Astrocyte of the hippocampus (primary cell): ENCODE data around the gene NME4.

Experiments
- DNase-seq: peaks from one replicate; pipeline ENCODE4 v3.0.0; 2011; ENCODE audit warnings: low read depth, low spot score

Gene NME4

DNA sequence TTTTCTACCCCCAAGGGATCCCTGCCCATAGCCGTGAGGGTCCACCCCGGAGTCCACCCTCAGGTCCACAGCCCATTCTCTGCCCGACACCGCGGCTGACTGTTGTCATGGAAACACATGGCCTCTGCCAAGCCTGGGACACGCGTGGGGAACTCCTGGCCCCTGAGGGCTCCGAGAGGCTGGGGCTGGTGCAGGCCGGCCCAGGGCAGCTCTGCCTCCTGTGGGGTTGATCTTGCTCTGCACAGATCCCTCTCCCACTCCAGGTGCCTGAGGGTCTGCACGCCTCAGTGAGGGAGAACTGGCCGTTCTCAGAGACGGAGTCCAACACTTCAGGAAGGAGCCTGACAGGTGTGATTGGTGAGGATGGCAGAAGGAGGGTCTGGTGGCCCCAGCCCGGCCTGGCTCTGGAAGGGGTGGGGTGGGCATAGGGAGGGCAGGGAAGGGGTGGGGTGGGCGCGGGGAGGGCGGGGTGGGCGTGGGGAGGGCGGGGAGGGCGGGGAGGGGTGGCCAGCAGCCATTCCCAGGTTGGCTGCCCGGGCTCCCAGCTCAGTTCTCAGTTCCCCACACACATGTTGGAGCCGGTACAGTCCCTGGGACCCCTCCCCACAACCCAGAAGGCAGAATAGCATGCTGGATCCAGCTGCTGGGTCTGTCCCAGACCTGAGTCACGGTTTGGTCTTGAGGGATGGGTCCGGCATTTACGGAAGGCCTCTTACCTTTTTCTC, 33.1 kb upstream of the NME4 start:
- DNase-seq: no peak

DNA sequence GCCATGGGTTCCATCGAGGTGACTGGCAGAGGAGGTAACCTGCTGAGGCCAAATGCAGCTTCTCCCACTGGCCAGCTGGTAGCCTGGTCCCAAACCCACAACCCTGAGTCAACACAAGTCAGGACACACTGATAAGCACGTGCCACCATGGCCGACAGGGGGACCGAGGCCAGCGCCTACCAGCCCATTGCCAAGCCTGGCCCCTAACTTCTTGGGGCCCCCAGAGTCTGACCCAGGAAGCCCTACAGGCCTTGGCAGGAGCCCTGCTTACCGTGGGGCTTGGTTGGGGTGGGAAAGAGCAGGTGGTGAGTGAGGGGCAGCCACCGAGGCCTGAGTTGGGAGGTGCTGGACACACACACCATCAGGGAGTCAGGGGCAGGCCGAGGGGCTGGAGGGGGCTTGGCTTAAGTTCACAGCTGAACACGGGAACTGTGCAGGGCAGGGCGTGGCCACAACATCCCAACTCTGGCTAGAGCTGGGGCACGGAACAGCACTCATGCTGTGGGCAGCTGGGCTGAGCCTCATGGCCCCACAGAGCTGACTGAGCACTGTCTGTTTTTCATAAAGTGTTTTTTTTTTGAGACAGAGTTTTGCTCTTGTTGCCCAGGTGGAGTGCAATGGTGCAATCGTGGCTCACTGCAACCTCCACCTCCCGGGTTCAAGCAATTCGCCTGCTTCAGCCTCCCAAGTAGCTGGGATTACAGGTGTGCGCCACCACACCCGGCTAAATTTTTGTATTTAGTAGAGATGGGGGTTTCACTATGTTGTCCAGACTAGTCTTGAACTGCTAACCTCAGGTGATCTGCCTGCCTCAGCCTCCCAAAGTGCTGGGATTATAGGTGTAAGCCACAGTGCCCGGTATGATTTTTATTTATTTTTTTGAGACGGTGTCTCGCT, 32.2 kb upstream of the NME4 start:
- no peak for DNase-seq

DNA sequence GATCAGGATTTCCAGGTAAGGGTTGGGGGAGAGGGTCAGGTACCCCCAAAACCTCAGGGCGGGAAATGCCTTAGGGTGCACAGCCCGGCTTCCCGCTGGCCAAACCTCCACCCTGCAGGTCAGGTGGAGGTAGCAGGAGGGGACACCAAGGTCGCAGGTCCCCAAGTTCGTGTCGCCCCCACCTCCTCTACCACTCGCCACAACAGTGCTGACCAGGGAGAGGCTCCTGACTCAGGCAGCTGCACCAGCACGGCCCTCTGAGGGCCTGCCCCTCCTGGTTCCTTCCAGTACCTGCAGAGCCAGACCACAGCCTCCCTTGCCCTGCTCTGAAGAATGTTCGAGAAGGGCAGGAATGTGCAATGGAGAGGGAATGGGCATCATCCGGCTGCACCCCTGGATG, 30.5 kb upstream of the NME4 start:
- no peak for DNase-seq

DNA sequence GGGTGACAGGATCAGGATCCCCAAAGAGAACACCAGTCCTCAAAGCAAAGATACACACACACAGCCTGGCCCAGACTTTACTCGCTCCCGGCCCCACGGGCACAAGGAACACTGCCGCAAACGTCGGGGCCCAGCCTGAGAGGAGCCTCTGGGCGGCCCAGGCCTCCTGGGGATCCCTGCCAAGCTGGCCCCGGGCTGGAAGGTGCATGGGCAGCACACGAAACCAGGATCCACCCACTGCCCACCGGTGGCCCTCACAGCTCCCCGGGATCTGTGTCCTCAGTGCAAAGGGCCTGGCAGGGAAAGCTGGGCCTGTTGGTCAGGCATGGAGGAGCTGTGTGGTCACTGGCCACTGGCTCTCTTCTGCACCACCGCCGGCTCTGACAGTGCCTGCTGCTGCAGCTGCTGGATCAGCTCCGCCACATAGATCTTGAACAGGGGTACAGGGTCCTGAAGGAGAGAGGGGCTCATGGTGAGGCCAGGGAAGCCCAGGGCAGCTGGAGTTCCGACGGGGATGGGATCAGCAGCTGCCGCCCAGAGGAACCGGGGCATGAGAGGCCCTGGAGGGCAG, 29.6 kb upstream of the NME4 start:
- DNase-seq: no peak

DNA sequence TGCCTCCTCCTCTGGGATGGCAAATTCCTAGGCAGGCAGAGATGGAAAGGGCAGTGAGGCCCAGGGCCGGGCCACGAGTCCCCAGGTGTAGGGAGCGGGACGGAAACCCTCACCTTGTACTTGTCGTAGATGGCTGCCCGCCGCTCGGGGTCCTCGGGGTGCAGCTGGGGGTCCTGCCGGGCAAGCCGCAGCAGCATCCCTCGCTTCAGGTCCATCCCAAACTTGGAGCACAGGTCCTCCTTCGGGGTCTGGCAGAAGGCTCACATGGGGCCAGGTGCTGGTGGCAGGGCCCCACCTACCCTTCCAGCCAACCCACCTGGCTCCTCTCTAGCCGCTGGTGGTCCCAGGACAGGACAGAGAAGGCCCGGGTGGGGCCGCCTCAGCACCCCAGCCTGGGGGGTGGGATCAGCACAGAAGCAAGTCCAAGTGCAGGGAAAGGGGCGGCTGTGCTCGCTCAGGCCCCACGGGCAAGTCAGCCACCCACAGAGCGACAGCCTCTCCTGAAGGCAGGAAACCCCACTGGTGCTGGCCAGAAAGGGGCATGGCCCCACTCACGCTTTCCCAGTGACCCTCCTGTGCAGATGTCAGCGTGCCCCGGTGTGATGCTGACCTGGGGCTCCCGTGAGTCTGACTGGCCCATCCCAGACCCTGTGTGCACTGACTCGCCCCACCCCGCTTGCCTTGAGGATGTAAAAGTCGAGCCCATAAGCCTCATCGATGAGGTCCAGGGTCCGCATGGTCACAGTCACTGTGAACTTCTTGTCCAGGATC, 28.4 kb upstream of the NME4 start:
- DNase-seq: no peak

DNA sequence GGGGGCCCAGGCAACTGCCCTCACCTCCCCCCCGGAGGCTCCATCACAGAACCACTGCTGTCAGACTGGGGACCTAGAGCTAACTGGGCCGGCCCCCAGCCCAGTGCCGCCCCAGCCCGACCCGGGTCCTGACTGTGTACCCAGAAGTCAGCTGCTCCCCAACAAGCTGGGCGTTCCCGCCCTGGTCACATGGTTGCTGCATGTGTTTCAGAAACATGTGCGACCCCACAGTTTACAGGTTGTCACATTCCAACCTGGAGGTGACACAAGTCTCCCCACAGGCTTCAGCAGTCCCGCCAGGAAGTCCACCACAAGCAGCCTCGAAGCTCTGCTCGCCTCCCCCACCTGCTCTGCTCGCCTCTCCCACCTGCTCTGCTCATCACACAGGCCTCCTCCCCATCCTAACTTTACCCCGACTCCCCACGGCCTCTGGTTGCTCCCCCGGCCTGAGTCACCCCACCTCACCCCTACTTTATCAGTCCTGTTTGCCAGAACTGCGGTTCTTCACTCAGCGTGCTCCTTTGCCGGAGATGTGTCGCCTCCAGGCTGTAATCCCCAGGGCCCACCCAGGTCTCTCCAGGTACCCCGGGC, 27.6 kb upstream of the NME4 start:
- no peak for DNase-seq

DNA sequence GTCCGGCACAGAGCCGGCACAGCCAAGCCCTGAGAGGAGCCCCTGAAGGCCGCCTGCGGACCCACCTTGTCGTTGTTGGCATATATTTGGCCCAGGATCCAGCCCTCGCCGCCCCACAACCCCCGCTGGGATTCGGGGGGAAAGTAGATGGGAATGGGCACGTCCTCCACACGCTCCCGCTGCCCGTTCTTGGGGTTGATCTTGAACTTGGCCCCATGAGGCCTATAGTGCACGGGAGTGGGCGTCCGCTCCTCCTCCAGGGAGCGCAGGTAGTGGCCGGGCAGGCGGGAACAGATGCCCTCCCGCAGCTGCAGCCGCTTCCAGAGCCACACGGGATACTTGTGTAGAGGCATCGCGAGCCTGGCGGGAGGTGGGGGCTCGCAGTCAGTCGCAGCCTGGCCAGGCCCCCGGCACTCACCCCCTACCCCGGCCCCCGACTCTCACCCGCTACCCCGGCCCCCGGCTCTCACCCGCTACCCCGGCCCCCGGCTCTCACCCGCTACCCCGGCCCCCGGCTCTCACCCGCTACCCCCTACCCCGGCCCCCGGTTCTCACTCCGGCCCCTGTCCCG, 27.0 kb upstream of the NME4 start:
- DNase-seq: peak; percentile 52

DNA sequence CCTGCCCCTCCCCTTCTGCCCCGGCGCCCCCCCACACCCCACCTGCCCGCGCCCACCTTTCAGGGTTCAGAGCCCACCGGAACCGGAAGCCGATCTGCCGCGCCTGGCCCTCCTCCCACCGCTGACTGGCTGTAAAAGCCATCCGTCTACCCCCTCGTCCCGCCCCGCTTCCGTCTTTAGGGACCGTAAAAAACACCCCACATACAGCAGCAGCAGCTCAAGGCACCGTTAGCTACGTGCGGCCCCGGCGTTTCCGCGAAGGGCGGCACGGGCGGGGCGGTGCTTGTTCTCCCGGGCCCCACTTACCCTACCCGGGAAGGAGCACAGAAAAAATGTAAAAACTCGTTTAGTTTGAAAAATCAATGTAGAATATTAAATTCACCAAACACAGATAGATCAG, 26.6 kb upstream of the NME4 start, which contains the start of gene MRPL28:
Gene MRPL28, minus strand, starts transcription at position 96 of the 400 bp plus-strand sequence. CDS start 320 bp downstream, outside the sequence.
- peak; percentile 98 for DNase-seq

DNA sequence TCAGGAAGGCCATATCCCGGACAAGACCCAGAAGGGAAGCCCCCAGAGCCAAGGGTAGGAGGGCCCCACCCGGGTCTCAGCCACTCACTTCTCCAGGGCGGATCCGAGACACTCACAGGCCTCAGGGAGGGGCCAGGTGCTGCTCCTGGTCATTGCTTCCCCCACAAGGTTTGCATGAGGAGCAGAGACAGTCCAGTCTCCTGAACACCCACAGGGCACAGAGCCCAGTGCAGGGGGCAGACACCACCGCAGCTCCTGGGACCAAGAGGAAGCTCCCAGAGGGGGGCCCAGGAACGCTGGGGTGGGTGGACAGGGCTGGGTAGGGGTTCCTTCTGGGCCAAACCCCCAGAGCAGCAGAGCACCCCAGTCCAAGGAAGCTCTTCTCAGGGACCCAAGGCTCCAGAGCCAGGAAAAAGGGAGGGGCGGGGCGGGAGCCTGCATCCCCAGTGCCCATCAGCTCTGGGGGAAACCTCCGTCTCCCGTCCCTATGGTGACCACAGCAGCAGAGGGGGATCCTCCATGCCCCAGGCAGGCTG, 26.0 kb upstream of the NME4 start:
- DNase-seq: no peak

DNA sequence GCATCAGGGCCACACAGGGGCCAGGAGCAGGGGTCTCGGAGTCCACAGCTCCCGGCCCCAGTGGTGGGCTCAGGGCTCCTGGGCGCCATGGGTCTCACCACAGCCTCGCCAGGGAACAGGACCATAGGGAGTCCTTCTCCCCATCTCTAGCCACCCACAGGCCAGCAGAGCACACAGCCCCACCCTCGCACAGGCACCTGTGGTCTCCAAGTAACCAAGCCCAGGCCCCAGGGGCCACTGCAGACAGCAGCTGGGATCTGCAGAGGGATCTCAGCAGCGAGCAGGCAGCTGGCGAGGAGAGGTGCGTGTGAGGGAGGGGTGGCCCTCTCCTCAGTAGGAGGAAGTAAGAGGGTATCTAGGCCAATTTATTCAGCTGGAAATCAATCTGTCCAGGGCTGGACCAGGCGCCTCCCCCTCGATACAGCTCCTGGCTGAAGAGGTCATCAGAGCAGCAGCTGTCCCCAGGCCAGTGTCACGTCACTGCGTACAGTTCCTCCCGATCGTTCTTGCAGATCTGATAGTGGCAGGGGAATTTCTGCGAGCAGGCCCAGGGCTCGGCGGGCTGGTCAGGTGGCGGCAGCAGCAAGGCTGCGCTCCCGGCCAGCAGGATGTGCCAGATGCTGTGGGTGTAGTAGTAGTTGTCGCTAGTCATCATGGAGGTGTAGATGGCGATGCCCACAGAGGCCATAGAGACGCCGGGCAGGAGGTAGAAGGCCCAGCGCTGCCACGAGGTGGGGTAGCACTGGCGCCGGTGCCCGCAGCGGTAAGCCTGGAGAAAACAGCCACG, 25.3 kb upstream of the NME4 start:
- DNase-seq: no peak

DNA sequence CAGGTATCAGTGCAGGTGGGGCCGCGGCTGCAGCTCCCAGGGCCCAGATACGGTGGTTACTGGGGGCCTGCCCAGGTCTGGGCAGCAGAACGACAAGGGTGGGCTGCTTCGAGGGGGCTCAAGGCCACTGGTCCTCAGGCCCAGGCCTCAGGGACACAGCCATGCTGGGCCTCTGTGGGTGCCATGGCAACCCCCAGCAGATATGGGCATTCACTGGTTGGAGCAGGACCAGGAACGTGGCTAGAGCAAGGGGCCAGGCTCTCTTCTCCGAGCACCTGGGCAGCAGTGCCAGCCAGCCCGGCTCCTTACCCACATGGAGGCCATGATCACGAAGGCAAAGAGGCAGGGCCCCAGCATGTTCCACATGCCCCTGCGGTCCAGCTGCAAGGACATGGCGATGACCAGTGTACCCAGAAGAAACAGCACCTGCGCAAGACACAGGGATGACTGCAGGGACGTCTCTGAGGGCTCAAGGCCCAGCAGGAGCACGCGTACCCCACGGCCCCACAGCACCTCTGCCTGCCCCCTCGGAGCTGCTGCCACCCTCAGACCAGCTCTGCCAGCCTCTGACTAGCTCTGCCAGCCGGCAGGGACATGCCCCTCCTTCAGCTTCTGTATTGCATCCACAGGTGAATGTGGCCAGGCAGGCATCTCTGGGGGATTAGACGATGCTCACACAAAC, 24.6 kb upstream of the NME4 start:
- no peak for DNase-seq

DNA sequence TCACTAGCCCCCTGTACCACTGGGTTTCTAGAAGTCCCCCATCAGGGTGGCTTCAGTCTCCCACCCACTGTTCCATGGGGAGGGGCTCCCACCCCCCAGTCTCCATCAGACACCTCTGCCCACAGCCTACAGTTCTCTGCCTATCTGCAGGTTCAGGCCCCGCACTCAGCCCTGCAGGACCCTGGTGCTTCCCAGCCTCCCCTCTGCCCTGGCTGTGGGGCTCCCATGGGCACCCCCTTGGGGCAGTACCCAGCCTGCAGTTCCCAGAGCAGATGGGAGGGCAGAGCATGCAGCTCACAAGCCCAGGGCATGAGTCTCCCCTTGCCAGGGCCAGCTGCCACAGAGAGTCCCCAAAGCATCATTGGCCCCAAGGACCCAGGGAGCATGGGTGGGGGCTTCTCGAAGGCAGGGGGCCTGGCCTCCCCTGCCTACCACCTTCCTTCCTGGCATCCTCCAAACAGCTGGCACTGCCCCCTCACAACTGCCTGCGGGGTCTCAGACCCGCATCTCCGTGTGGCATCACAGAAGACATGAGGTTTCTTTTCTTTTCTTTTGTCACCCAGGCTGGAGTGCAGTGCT, 23.9 kb upstream of the NME4 start:
- no peak for DNase-seq

DNA sequence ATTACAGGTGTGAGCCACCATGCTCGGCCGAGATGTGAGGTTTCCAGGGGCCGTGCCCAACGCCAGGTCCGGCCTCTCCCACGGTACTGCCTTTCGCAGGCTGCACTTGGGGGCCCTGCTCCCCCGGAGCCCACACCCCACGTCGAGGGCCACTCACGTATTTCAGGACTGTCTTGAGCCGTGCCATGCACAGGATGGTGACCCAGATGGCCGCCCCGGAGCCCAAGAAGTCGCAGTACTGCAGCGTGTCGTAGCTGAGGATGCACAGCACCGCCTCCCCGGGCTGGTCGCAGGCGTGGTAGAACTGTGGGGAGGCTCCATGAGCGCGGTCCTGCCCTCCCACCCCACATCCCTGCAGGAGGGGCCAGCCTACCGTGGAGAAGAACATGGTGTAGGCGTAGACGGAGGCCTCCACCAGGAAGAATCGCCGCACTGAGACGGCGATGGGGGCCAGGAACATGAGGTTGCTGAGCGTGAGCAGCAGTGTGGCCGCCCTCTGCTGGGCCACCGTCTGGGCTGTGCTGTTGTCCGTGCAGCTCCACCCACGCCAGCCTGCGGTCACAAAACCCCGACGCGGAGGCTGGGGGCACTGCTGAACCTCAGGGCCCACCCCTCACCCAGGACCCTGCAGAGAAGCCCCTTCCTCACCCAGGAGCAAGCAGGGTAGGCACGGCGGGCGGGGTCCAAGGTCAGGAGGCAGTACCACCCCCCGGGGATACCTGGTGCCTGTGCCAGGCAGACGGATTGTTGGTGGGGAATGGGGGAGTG, 23.0 kb upstream of the NME4 start:
- DNase-seq: no peak

DNA sequence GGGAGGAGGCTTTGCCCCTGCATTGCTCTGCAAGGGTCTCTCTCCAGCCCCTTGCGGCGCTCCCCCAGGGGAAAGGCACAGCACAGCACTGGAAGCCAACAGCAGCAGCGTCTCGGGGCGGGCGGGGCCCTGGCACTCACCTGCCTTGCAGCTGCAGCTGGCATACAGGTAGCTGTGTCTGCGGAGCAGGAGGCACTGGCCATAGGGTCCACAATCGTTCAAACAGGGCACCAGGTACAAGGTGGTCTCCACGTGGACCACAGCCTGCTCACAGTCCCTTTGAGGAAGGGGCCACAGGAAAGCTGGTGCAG, 22.4 kb upstream of the NME4 start:
- no peak for DNase-seq

DNA sequence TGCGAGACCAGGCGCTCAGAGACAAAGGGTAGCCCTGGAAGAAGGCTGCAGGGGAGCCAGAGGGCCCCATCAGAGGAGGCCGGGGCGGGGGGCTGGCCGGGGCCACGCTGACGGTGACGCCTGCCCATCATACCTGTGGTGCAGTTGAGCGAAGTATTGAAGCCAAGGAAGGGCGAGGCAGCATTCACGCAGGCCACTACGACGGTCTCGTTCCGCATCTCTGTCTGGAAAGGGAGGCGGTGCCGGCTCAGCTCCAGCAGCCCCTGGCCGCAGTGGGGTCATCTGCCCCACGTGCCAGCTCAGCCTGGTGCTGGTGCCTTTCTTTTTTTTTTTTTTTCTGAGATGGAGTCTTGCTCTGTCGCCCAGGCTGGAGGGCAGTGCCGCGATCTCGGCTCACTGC, 21.8 kb upstream of the NME4 start:
- DNase-seq: no peak

DNA sequence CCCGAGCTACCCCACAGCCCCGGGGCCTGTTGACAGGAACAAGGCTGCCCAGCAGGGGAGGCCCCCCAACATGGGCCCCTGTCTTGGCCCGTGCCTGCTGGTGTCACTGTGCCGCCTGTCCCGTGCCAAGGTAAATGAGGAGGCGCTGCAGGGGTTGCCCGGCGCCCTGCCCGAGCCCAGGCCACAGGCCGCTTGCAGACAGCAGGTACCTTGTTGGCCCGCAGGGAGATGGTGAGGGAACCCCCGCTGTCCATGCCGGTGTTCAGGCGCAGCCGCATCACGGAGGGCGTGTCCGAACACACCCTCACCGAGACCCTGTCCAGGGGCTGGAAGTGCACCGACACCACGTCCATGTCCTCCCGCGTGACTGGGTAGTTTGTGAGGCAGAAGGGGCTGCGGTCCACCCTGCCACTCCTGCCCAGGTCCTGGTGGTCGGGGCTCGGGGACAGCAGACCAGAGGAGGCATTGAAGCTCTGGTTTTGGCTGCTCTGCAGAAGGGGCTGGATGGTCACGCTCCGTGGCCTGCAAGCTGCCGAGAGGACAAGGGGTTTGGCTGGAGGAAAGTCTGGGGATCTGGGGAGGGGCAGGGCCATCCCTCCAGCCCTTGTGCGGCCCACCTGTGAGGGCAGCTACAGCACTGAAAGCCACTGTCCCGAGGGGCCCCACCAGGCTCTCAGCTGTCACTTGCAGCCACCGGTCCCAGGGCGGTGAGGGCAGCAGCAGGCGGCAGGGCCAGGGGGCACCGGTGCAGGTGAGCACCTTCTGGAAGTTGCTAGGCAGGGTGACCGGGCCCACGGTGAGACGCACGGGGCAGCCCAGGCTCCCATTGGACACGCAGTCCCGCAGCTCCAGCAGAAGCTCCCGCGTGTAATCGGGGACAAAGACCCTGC, 20.8 kb upstream of the NME4 start:
- no peak for DNase-seq

DNA sequence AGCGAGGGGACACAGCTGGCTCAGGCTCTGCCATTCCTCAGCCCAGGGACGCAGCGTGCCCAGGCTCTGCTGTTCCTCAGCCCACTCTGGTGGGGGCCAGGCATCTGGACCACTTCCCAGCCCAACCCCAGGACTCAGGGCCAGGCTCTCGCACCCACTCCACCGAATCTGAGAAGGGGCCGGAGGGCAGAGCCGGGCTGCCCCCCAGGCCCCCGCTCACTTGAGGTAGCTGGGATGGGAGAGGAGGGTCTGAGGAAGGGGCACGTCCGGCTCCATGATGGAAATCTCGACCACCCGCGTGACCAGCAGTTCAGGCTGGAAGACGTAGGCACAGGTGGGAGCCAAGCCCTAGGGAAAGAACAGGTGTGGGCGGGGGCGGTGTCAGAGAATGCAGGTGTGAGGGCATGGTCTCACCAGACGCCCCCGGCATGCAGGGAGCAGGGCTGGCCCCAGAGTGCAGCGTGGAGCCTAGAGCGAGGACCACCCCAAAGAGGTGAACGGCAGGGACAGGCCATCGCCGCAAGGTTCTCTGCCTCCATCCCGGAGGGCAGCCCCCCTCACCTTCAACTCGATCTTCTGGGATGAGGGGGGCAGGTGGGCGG, 20.1 kb upstream of the NME4 start:
- no peak for DNase-seq
